HEK293T (cell line): ENCODE data around the gene NUTF2.

ENCODE experiments used
- BHLHE40 ChIP-seq: fragments of 450-650 bp; IDR thresholded peaks from 2 replicates; pipeline ENCODE4 v1.6.1; 2016; ENCODE audit warnings: mild to moderate bottlenecking, moderate library complexity, borderline replicate concordance
- PKNOX1 ChIP-seq: fragments of 450-650 bp; IDR thresholded peaks from 2 replicates; pipeline ENCODE4 v1.6.1; 2016
- SP1 ChIP-seq: fragments of 450-650 bp; IDR thresholded peaks from 2 replicates; pipeline ENCODE4 v1.6.1; 2017
- TARDBP ChIP-seq: fragments of 450-650 bp; IDR thresholded peaks from 2 replicates; pipeline ENCODE4 v1.6.1; 2016
- ZNF384 ChIP-seq: fragments of 450-650 bp; IDR thresholded peaks from 2 replicates; pipeline ENCODE4 v1.6.1; 2016

GRCh38 chr16:67884684-67885083, 38.0 kb downstream of the NUTF2 start, which contains the start of gene NRN1L:
- TF ChIP-seq TARDBP, result no peak
- no peak for TF ChIP-seq ZNF384
- no peak for TF ChIP-seq SP1
- no peak for TF ChIP-seq PKNOX1
- TF ChIP-seq BHLHE40, result no peak
